Naive thymus-derived CD4-positive, alpha-beta T cell (primary cell): Measurements from ENCODE around the gene CA6. TPM values are rescaled to one million over a fixed set of nuclear protein-coding genes. Genes with fewer than 3 reads are reported as not detected.

ENCODE experiments used
- ATAC-seq: fragments of 150-1000 bp; cut with Tn5 transposase; 2 replicates; pipeline ENCODE4 v1.10.0; 2021; ENCODE audit warnings: mild to moderate bottlenecking, moderate library complexity
- CTCF ChIA-PET: fragments of 350-600 bp; sonication (Branson Sonifier 250); formaldehyde crosslinking; loops from one replicate; lab custom pipeline; 2021; ENCODE audit warnings: antibody characterized with exemption; lab: Charles Lee
- POLR2A ChIA-PET: fragments of 350-600 bp; sonication (Branson Sonifier 250); formaldehyde crosslinking; loops from one replicate; lab custom pipeline; 2021; ENCODE audit warnings: antibody characterized with exemption, inconsistent platforms; lab: Charles Lee
- DNase-seq, 9 donors: peaks; one replicate each; pipeline versions ENCODE4 v3.0.0 to v3.0.0-alpha.2; 2020 to 2022; ENCODE audit warnings: mixed read lengths in 1 of 9
- H3K27ac ChIP-seq: one replicate; pipeline ENCODE4 v1.7.0; 2013; ENCODE audit warnings: mild to moderate bottlenecking, low read depth, low read length, moderate library complexity
- H3K27me3 ChIP-seq, 2 donors: one replicate each; pipeline ENCODE4 v1.7.0; 2013; ENCODE audit warnings: low read length in 2 of 2, mild to moderate bottlenecking in 2 of 2, moderate library complexity in 2 of 2; ENCODE audit not compliant: control insufficient read depth in 2 of 2, insufficient read depth in 2 of 2
- H3K36me3 ChIP-seq, 3 experiments: 1 replicate in 2 of 3; 2 replicates in 1 of 3; pipeline ENCODE4 v1.7.0; 2013; ENCODE audit warnings: low read length in 3 of 3, mild to moderate bottlenecking in 3 of 3, moderate library complexity in 1 of 3; ENCODE audit not compliant: insufficient read depth in 3 of 3, control insufficient read depth in 2 of 3
- H3K4me1 ChIP-seq, 2 donors: one replicate each; pipeline ENCODE4 v1.7.0; 2013; ENCODE audit warnings: low read length in 2 of 2, mild to moderate bottlenecking in 2 of 2, moderate library complexity in 1 of 2; ENCODE audit not compliant: control insufficient read depth in 2 of 2, insufficient read depth in 2 of 2
- H3K4me3 ChIP-seq: 2 replicates; pipeline ENCODE4 v1.7.0; 2013; ENCODE audit warnings: mild to moderate bottlenecking, low read length
- H3K9me3 ChIP-seq, 3 experiments: 1 replicate in 2 of 3; 2 replicates in 1 of 3; pipeline ENCODE4 v1.7.0; 2013; ENCODE audit warnings: low read length in 3 of 3; ENCODE audit not compliant: control insufficient read depth in 2 of 3
- H3K27ac Mint-ChIP-seq, 9 donors: one replicate each; pipeline ENCODE4 v1.8.0; 2020 to 2022; ENCODE audit warnings: mixed read lengths in 9 of 9, mild to moderate bottlenecking in 8 of 9, moderate library complexity in 5 of 9, inconsistent platforms in 2 of 9
- H3K27me3 Mint-ChIP-seq, 5 donors: one replicate each; pipeline ENCODE4 v1.8.0; 2021 to 2022; ENCODE audit warnings: mixed read lengths in 5 of 5, mild to moderate bottlenecking in 1 of 5
- H3K36me3 Mint-ChIP-seq, 5 donors: one replicate each; pipeline ENCODE4 v1.8.0; 2020 to 2022; ENCODE audit warnings: mixed read lengths in 5 of 5, mild to moderate bottlenecking in 3 of 5, inconsistent platforms in 1 of 5
- H3K4me1 Mint-ChIP-seq, 7 donors: one replicate each; pipeline ENCODE4 v1.8.0; 2020 to 2022; ENCODE audit warnings: mixed read lengths in 7 of 7, mild to moderate bottlenecking in 3 of 7, inconsistent platforms in 1 of 7
- H3K4me3 Mint-ChIP-seq, 10 donors: one replicate each; pipeline ENCODE4 v1.8.0; 2020 to 2022; ENCODE audit warnings: mild to moderate bottlenecking in 10 of 10, mixed read lengths in 10 of 10, moderate library complexity in 6 of 10, inconsistent platforms in 2 of 10
- H3K9me3 Mint-ChIP-seq, 11 donors: one replicate each; pipeline ENCODE4 v1.8.0; 2020 to 2022; ENCODE audit warnings: mixed read lengths in 11 of 11, mild to moderate bottlenecking in 4 of 11, inconsistent platforms in 1 of 11, moderate library complexity in 1 of 11
- intact Hi-C, 2 donors: fragments of 100-400 bp; cut with micrococcal nuclease; formaldehyde crosslinking; loops; one replicate each; pipeline ENCODE4 v1.15.1; 2023
- polyA plus RNA-seq, 2 donors: library from polyadenylated mRNA; unstranded; fragments of 300-500 nt; fragmentation: Illumina TruSeq; gene quantifications; one replicate each; pipeline ENCODE4 v1.2.3, GENCODE V29; 2021
- total RNA-seq, 6 experiments: library from RNA in 5 of 6; stranded (reverse) in 5 of 6; gene quantifications; 1 replicate in 5 of 6; 2 replicates in 1 of 6; pipeline ENCODE4 v1.2.3 and lab custom pipeline; 2021 to 2026

The CA6 gene
- total and polyA plus RNA-seq, 7 experiments from 2014 or later: 0.49 to 9.3 (median 2.2) TPM

DNA sequence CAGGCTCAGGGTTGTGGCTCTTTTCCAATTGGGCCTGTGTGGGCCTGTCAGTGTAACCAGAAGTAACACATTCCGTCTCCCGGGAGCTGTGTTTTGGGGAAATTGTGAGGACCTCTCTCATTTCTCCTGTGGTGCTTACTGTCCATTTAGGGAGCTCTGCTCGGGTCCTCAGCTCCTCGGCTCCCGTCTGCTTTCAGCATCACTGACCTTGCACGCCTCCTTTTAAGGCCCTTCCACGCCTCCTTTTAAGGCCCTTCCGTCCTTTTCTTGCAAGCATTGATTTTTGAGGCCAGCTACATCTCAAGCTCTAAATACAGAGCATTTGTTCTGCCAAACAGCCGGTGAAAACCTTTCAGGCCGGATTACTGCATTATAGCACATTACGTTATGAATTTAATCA, 9.7 kb downstream of the CA6 start:
- Mint-ChIP-seq H3K4me3 (no peak overlapping the region), H3K4me1 (peaks cover 0 to 58% (median 37%) of the 10 kb centered on the region in 7 donors), H3K27ac (peak overlapping the region in 7 of 9 donors; percentile 24 to 84 (median 70))

GRCh38 chr1:8956461-8957349, 11.0 kb downstream of the CA6 start:
- H3K36me3 Mint-ChIP-seq: peaks cover 11 to 64% (median 23%) of the 10 kb centered on the region in 5 donors
- peak overlapping the region; percentile 24 to 90 (median 72) for H3K27ac Mint-ChIP-seq
- CTCF ChIA-PET: interaction anchor here (0.8 kb wide), 1 partner anchor 12 kb away, joined by 3 read pairs; no protein-coding TSS in a partner anchor

More for the DNA sequence above, 9.7 kb downstream of the CA6 start:
- Histone ChIP-seq H3K4me1 (peaks cover 0 to 18% of the 10 kb centered on the region in 2 donors), H3K27ac (no peak overlapping the region), H3K9me3 (peaks cover 0 to 6% (median 0%) of the 10 kb centered on the region in 3 experiments), H3K36me3 (peaks cover 0 to 4% (median 3%) of the 10 kb centered on the region in 3 experiments), H3K27me3 (no peaks in the 10 kb centered on the region), H3K4me3 (no peak overlapping the region)
- peaks cover 1 to 12% (median 4%) of the 10 kb centered on the region in 11 donors for H3K9me3 Mint-ChIP-seq
- CTCF ChIA-PET: interaction anchor here (0.6 kb wide), 1 partner anchor 991 kb away, joined by 4 read pairs; no protein-coding TSS in a partner anchor
- H3K36me3 Mint-ChIP-seq: peaks cover 10 to 59% (median 12%) of the 10 kb centered on the region in 5 donors
- DNase-seq (no peak), ATAC-seq (no peak)
- no peaks in the 10 kb centered on the region for H3K27me3 Mint-ChIP-seq
- intact Hi-C loops: no loop called here
- POLR2A ChIA-PET: interaction anchor here (0.9 to 1.9 kb wide), 4 partner anchors 8 to 15 kb away, joined by 3 to 13 read pairs (median 5); no protein-coding TSS in a partner anchor

DNA sequence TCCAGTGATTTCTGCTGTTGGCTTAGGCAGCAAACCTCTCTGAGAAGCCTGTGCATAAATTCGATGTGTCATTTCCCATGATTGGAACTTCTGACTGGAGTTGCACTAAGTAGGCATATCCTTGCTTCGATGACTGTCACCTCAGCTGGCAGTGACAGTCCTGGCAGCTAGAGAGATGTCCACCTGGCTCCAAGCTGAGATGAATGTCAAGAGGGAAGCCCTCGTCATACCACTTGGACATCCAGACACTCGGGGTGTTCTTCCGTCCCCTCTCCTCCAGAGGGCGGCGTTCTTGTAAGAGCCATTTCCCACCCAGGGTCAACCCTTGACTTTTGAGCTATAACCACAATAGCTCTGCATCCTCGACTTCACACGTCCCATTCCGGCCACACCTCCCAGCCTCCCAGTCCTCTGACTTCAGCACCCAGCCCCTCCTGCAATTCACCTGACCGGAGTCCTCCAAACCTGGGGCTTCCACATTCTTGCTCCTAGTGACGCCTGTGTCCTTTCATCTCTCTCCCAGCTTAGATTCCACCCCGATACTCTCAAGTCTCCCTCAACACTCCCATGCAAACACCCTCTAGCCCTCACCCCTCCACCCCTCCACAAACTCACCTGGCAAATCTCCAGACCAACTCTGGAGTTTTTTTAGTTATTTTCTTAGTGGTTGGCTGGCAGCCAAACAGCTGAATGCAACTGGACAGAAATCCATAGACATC, 17.3 kb downstream of the CA6 start:
- peaks cover 0 to 7% (median 0%) of the 10 kb centered on the region in 3 experiments for H3K9me3 ChIP-seq
- DNase-seq (peak in 2 of 9 donors; percentile 32 to 38), ATAC-seq (peak; percentile 74)
- CTCF ChIA-PET: interaction anchor here (0.6 to 4.1 kb wide), 10 partner anchors 11 to 163 kb away, joined by 3 to 45 read pairs (median 6); no protein-coding TSS in a partner anchor
- H3K4me3 ChIP-seq: no peak overlapping the region
- intact Hi-C loops: loop anchor here (1.0 to 2.0 kb wide), 3 partner anchors 8 to 26 kb away; no protein-coding TSS in a partner anchor
- no peaks in the 10 kb centered on the region for H3K27me3 ChIP-seq
- Mint-ChIP-seq H3K36me3 (peaks cover 22 to 79% (median 47%) of the 10 kb centered on the region in 5 donors), H3K9me3 (peaks cover 3 to 21% (median 7%) of the 10 kb centered on the region in 11 donors), H3K27me3 (no peaks in the 10 kb centered on the region), H3K27ac (peak overlapping the region; percentile 49 to 97 (median 89)), H3K4me3 (peak overlapping the region; percentile 50 to 100 (median 74)), H3K4me1 (peaks cover 42 to 86% (median 80%) of the 10 kb centered on the region in 7 donors)
- H3K27ac ChIP-seq: peak overlapping the region; percentile 58
- H3K4me1 ChIP-seq: peaks cover 5 to 55% of the 10 kb centered on the region in 2 donors
- H3K36me3 ChIP-seq: peaks cover 0 to 8% (median 4%) of the 10 kb centered on the region in 3 experiments
- POLR2A ChIA-PET: interaction anchor here (0.6 to 4.5 kb wide), 15 partner anchors 8 to 754 kb away, joined by 3 to 22 read pairs (median 4); no protein-coding TSS in a partner anchor

More at GRCh38 chr1:8956461-8957349, 11.0 kb downstream of the CA6 start:
- Mint-ChIP-seq H3K4me3 (peak overlapping the region in 6 of 10 donors; percentile 9 to 69 (median 44)), H3K27me3 (no peaks in the 10 kb centered on the region), H3K9me3 (peaks cover 3 to 21% (median 7%) of the 10 kb centered on the region in 11 donors), H3K4me1 (peaks cover 0 to 61% (median 48%) of the 10 kb centered on the region in 7 donors)
- Histone ChIP-seq H3K9me3 (peaks cover 0 to 7% (median 0%) of the 10 kb centered on the region in 3 experiments), H3K36me3 (peaks cover 0 to 4% (median 3%) of the 10 kb centered on the region in 3 experiments), H3K4me3 (no peak overlapping the region), H3K27me3 (no peaks in the 10 kb centered on the region), H3K27ac (peak overlapping the region; percentile 43), H3K4me1 (peaks cover 0 to 18% of the 10 kb centered on the region in 2 donors)
- ATAC-seq (no peak), DNase-seq (no peak)
- POLR2A ChIA-PET: interaction anchor here (0.9 to 3.3 kb wide), 5 partner anchors 10 to 31 kb away, joined by 3 to 14 read pairs (median 7); no protein-coding TSS in a partner anchor
- intact Hi-C loops: loop anchor here in 1 of 2 donors (1.0 kb wide), 1 partner anchor 9 kb away; no protein-coding TSS in a partner anchor

GRCh38 chr1:8963963-8964362, 18.3 kb downstream of the CA6 start:
- ChIA-PET CTCF (interaction anchor here (0.6 to 4.1 kb wide), 9 partner anchors 12 to 45 kb away, joined by 3 to 45 read pairs (median 5); no protein-coding TSS in a partner anchor), POLR2A (interaction anchor here (0.6 to 4.5 kb wide), 17 partner anchors 9 to 1815 kb away, joined by 3 to 22 read pairs (median 4); no protein-coding TSS in a partner anchor)
- peaks cover 41 to 83% (median 75%) of the 10 kb centered on the region in 7 donors for H3K4me1 Mint-ChIP-seq
- H3K36me3 Mint-ChIP-seq: peaks cover 16 to 77% (median 42%) of the 10 kb centered on the region in 5 donors
- Histone ChIP-seq H3K36me3 (peaks cover 0 to 5% (median 0%) of the 10 kb centered on the region in 3 experiments), H3K4me1 (peaks cover 5 to 48% of the 10 kb centered on the region in 2 donors), H3K27me3 (no peaks in the 10 kb centered on the region), H3K4me3 (no peak overlapping the region), H3K9me3 (peaks cover 0 to 7% (median 0%) of the 10 kb centered on the region in 3 experiments), H3K27ac (peak overlapping the region; percentile 87)
- no peak for ATAC-seq
- H3K27ac Mint-ChIP-seq: peak overlapping the region; percentile 65 to 97 (median 87)
- no peaks in the 10 kb centered on the region for H3K27me3 Mint-ChIP-seq
- intact Hi-C loops: loop anchor here (1.0 to 2.0 kb wide), 3 partner anchors 7 to 25 kb away; no protein-coding TSS in a partner anchor
- H3K9me3 Mint-ChIP-seq: peaks cover 3 to 16% (median 7%) of the 10 kb centered on the region in 11 donors
- DNase-seq: no peak
- H3K4me3 Mint-ChIP-seq: peak overlapping the region; percentile 45 to 100 (median 74)

- H3K4me1 ChIP-seq: peaks cover 5 to 47% of the 10 kb centered on the region in 2 donors
- ATAC-seq: no peak
- ChIA-PET POLR2A (interaction anchor here (0.6 to 4.5 kb wide), 8 partner anchors 9 to 270 kb away, joined by 3 to 22 read pairs (median 8); no protein-coding TSS in a partner anchor), CTCF (interaction anchor here (3.0 to 4.1 kb wide), 2 partner anchors 23 to 46 kb away, joined by 24 to 45 read pairs; no protein-coding TSS in a partner anchor)
- peak overlapping the region; percentile 18 for H3K4me3 ChIP-seq
- peak overlapping the region; percentile 87 for H3K27ac ChIP-seq
- H3K9me3 ChIP-seq: peaks cover 0 to 2% (median 0%) of the 10 kb centered on the region in 3 experiments
- peak overlapping the region; percentile 65 to 97 (median 86) for H3K27ac Mint-ChIP-seq
- DNase-seq: no peak
- H3K4me1 Mint-ChIP-seq: peaks cover 40 to 86% (median 75%) of the 10 kb centered on the region in 7 donors
- peaks cover 21 to 79% (median 41%) of the 10 kb centered on the region in 5 donors for H3K36me3 Mint-ChIP-seq
- intact Hi-C loops: no loop called here
- no peaks in the 10 kb centered on the region for H3K27me3 Mint-ChIP-seq
- H3K9me3 Mint-ChIP-seq: peaks cover 2 to 12% (median 6%) of the 10 kb centered on the region in 11 donors
- H3K27me3 ChIP-seq: no peaks in the 10 kb centered on the region
- H3K36me3 ChIP-seq: peaks cover 0 to 5% (median 0%) of the 10 kb centered on the region in 3 experiments
- H3K4me3 Mint-ChIP-seq: peak overlapping the region; percentile 45 to 100 (median 74)
Observed at GRCh38 chr1:8965121-8965820, 19.6 kb downstream of the CA6 start.
